ENCODE measurements around the gene CD300LB.
"Not testable (repeated sequence)": the region's sequence is repeated elsewhere in the genome, so short reads cannot be mapped to it uniquely, and the experiment has no call there.

The CD300LB gene

DNA sequence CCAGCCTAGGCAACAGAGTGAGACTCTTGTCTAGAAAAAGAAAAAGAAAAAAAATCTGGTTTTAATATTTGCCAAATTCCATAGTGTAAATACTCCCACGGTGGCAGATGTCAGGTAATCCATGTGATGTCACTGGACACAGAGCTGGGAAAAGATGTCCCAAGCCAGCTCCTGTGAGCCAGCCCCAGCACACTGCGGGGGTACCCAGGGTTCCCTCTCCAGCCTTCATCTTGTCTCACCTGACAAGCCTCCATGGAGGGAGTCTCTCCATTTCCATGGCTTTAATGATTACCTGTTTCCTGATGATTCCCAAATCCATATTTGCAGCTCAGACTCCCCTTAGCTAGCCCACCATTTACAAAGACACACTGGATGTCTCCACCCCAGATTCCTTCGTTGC is 4.6 kb downstream of the CD300LB start:
- DNase-seq (ENCODE audit: low read depth in 1 of 2, low spot score in 1 of 2) = no peak

- no peak for DNase-seq (ENCODE audit: low read depth in 1 of 2, low spot score in 1 of 2)
These were observed 5.4 kb downstream of the CD300LB start for GRCh38 chr17:74525781-74526288.

GRCh38 chr17:74525465-74525725 is 5.9 kb downstream of the CD300LB start:
- DNase-seq (ENCODE audit: low read depth in 1 of 2, low spot score in 1 of 2) = no peak

- DNase-seq (ENCODE audit: low read depth in 1 of 2, low spot score in 1 of 2) = no peak
These were observed 6.4 kb downstream of the CD300LB start for GRCh38 chr17:74524653-74525464.

GRCh38 chr17:74523308-74523707 is 8.0 kb downstream of the CD300LB start:
- no peak for DNase-seq (ENCODE audit: low read depth in 1 of 2, low spot score in 1 of 2)

GRCh38 chr17:74522381-74523105 is 8.7 kb downstream of the CD300LB start:
- DNase-seq (ENCODE audit: low read depth in 1 of 2, low spot score in 1 of 2) = no peak

- DNase-seq (ENCODE audit: low read depth in 1 of 2, low spot score in 1 of 2) = no peak
These were observed 9.5 kb downstream of the CD300LB start for GRCh38 chr17:74521701-74522201.

- no peak for DNase-seq (ENCODE audit: low read depth in 1 of 2, low spot score in 1 of 2)
These were observed 10.3 kb downstream of the CD300LB start for GRCh38 chr17:74520790-74521480.

DNA sequence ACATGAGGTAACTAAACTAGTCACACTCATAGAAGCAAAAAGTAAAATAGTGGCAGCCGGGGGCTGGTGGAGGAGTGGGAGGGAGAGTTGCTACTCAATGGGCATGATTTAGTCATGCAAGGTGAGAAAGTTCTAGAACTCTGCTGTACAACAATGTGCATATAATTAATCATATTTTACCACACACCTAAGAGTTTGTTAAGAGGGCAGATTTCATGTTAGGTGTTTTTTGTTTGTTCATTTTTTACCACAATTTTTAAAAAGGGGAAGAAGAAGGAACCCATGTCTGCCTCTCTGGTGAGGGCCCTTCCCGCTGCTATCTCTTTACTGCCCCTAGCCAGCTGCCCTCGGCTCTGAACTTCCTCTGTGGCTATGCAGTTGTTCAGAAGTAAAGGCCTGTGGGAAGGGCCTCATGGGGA is 11.2 kb downstream of the CD300LB start:
- DNase-seq (ENCODE audit: low read depth in 1 of 2, low spot score in 1 of 2) = no peak

- DNase-seq (ENCODE audit: low read depth in 1 of 2, low spot score in 1 of 2) = not testable (repeated sequence)
These were observed 12.8 kb downstream of the CD300LB start for GRCh38 chr17:74518413-74518981.

DNA sequence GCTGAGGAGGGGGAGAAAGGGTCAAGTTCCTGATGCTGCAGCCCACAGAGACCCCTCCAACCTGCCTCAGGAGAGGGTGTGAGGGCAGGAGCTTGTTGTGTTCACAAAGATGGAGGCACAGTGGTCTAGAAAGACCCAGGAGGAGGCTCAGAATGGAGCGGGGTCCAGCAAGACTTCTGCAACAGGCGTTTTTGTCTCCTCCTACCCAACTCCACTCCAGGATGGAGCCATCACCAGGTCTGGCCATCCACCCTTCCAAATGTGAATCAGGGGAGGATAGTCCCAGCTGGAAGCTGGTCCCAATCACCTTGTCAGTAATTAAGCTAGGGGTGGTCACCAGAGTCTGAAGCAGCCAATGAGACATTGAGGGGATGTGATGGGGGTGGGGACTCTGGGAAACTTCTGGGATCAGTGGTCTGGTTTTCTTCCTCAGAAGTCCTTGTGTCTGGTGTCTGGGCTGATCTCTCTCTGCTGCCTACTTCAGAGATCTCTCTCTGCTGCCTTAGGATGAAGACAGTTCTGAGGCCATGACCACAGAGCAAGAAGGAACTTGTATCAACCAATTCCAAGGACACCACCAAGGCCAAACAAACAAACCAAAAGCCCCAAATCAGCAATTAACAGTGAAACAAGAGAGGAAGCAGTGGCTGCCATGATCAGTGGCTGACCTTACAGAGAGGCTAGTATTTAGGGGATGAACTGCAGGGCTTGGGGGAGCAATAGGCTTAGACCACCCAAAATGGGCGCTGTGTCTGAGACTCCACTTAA is 14.5 kb downstream of the CD300LB start:
- DNase-seq (ENCODE audit: low read depth in 1 of 2, low spot score in 1 of 2) = no peak

DNA sequence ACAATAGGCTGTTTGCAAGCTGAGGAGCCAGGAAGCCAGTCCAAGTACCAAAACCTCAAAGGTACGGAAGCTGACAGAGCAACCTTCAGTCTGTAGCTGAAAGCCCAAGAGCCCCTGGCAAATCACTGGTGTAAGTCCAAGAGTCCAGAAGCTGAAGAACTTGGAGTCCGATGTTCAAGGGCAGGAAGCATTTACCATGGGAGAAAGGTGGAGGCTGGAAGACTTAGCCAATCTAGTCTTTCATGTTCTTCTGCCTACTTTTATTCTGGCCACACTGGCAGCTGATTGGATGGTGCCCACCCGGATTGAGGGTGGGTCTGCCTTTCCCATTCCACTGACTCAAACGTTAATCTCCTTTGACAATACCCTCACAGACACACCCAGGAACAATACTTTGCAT is 15.3 kb downstream of the CD300LB start:
- DNase-seq (ENCODE audit: low read depth in 1 of 2, low spot score in 1 of 2) = no peak

DNA sequence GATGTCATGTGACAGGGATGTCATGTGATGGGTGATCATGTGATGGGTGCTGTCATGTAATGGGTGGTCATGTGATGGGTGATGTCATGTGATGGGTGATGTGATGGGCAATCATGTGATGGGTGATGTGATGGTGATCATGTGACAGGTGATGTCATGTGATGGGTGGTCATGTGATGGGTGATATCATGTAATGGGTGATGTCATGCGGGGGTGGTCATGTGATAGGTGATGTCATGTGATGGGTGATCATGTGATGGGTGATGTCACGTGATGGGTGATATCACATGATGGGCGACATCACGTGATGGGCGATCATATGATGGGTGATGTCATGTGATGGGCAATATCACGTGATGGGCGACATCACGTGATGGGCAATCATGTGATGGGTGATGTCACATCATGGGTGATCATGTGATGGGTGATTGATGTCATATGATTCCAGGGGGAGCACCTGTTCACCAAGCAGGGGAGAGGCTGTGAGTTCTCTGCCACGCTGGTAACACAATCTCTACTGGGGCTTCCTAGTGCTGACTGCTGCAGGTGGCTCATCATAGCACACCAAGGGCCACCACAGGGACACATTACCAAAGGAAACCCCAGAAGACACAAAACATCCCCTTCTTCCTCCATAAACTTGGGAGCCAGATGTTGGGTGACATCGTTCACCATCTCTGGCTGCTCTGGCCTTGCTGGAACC is 16.5 kb downstream of the CD300LB start:
- no peak for DNase-seq (ENCODE audit: low read depth in 1 of 2, low spot score in 1 of 2)

DNA sequence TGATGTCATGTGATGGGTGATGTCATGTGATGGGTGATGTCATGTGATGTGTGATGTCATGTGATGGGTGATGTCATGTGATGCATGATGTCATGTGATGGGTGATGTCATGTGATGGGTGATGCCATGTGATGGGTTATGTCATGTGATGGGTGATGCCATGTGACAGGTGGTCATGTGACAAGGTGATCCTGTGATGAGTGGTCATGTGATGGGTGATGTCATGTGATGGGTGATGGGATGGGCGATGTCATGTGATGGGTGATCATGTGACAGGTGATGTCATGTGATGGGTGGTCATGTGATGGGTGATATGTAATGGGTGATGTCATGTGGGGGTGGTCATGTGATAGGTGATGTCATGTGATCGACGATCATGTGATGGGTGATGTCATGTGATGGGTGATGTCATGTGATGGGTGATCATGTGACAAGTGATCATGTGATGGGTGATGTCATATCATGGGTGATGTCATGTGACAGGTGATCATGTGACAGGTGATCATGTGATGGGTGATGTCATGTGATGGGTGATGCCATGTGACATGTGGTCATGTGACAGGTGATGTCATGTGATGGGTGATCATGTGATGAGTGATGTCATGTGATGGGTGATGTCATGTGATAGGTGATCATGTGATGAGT is 17.2 kb downstream of the CD300LB start:
- no peak for DNase-seq (ENCODE audit: low read depth in 1 of 2, low spot score in 1 of 2)

DNA sequence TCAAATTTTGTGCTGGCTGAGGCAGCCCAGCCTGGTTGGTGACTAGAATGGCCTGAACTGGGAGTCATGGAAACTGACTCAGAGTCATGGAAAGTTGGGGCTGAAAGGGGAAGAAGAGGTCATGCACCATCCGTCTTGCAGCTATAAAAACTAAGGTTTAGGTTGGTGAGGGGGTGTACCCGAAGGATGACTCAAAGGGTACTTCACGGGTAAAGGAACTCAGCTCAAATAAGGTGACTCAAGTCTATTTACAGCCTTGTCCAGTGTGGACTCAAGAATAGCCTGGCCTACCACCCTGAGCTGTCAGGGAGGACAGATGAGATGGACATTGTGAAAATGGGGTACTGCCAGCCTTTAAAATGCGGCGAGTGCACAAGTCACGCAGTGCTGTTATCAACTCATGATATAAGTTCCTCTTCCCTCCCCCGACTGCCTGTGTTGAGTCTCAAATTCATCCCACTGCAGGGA is 18.6 kb downstream of the CD300LB start:
- no peak for DNase-seq (ENCODE audit: low read depth in 1 of 2, low spot score in 1 of 2)

GRCh38 chr17:74512036-74512435 is 19.2 kb downstream of the CD300LB start:
- no peak for DNase-seq (ENCODE audit: low read depth in 1 of 2, low spot score in 1 of 2)

- no peak for DNase-seq (ENCODE audit: low read depth in 1 of 2, low spot score in 1 of 2)
These were observed 23.1 kb downstream of the CD300LB start for GRCh38 chr17:74508156-74508555.

- not testable (repeated sequence) for DNase-seq (ENCODE audit: low read depth in 1 of 2, low spot score in 1 of 2)
These were observed 27.3 kb downstream of the CD300LB start for GRCh38 chr17:74503949-74504348.

GRCh38 chr17:74502861-74503260 is 28.4 kb downstream of the CD300LB start:
- no peak for DNase-seq (ENCODE audit: low read depth in 1 of 2, low spot score in 1 of 2)
